Measurements from ENCODE around the gene TNFRSF4. TPM values are rescaled to one million over a fixed set of nuclear protein-coding genes. Genes with fewer than 3 reads are reported as not detected.

TNFRSF4 gene
- total RNA-seq, 3 donors from 2014 or later (not counting 1 experiment from before 2014, with no cell fraction given), result 14.3 to 26.5 (median 15.7) TPM

GRCh38 chr1:1200876-1201810 is 12.8 kb downstream of the TNFRSF4 start:
- ATAC-seq, result peak; percentile 81 to 92 (median 81)

GRCh38 chr1:1199961-1200875 is 13.7 kb downstream of the TNFRSF4 start:
- H3K27ac ChIP-seq (ENCODE audit: low read length), result peak overlapping the region; percentile 83
- H3K27me3 Mint-ChIP-seq (ENCODE audit: low read depth in 2 of 2), result no peaks in the 10 kb centered on the region
- ATAC-seq, result no peak
- H3K36me3 Mint-ChIP-seq, result no peaks in the 10 kb centered on the region
- H3K36me3 ChIP-seq (ENCODE audit: control insufficient read depth, insufficient read depth, low read length), result no peaks in the 10 kb centered on the region
- H3K4me1 Mint-ChIP-seq, result peaks cover 6 to 15% of the 10 kb centered on the region in 2 donors
- H3K9me3 Mint-ChIP-seq, result peaks cover 0 to 1% of the 10 kb centered on the region in 2 donors
- H3K9me3 ChIP-seq (ENCODE audit: control insufficient read depth, insufficient read depth, low read length), result no peaks in the 10 kb centered on the region
- peak overlapping the region; percentile 68 for H3K4me3 Mint-ChIP-seq
- peak overlapping the region; percentile 91 to 93 for H3K27ac Mint-ChIP-seq
- H3K27me3 ChIP-seq (ENCODE audit: control insufficient read depth, insufficient read depth, low read length), result no peaks in the 10 kb centered on the region
- intact Hi-C loops (cut with micrococcal nuclease), result no loop called here
- peak overlapping the region; percentile 23 for H3K4me3 ChIP-seq (ENCODE audit: low read length)
- peaks cover 28% of the 10 kb centered on the region for H3K4me1 ChIP-seq (ENCODE audit: control insufficient read depth, insufficient read depth, low read length)
- WGBS (ENCODE audit: insufficient coverage), result 74% methylated on average over 31 of the region's 31 CpGs
- peak; percentile 17 to 36 for DNase-seq
- TF ChIP-seq CTCF (IDR thresholded peaks at IDR 0.05), result no peak

More at GRCh38 chr1:1200876-1201810, 12.8 kb downstream of the TNFRSF4 start:
- TF ChIP-seq CTCF (IDR thresholded peaks at IDR 0.05), result no peak
- WGBS (ENCODE audit: insufficient coverage), result under 1% methylated on average over 103 of the region's 109 CpGs
- intact Hi-C loops (cut with micrococcal nuclease), result no loop called here
- H3K4me1 ChIP-seq (ENCODE audit: control insufficient read depth, insufficient read depth, low read length), result peaks cover 37% of the 10 kb centered on the region
- H3K36me3 ChIP-seq (ENCODE audit: control insufficient read depth, insufficient read depth, low read length), result no peaks in the 10 kb centered on the region
- no peaks in the 10 kb centered on the region for H3K27me3 Mint-ChIP-seq (ENCODE audit: low read depth in 2 of 2)
- peak overlapping the region; percentile 91 to 93 for H3K27ac Mint-ChIP-seq
- no peaks in the 10 kb centered on the region for H3K9me3 Mint-ChIP-seq
- H3K27ac ChIP-seq (ENCODE audit: low read length), result peak overlapping the region; percentile 86
- peak overlapping the region; percentile 68 for H3K4me3 Mint-ChIP-seq
- H3K4me3 ChIP-seq (ENCODE audit: low read length), result peak overlapping the region; percentile 25
- H3K9me3 ChIP-seq (ENCODE audit: control insufficient read depth, insufficient read depth, low read length), result no peaks in the 10 kb centered on the region
- peaks cover 6 to 19% of the 10 kb centered on the region in 2 donors for H3K4me1 Mint-ChIP-seq
- H3K36me3 Mint-ChIP-seq, result no peaks in the 10 kb centered on the region
- DNase-seq, result peak; percentile 93 to 95
- no peaks in the 10 kb centered on the region for H3K27me3 ChIP-seq (ENCODE audit: control insufficient read depth, insufficient read depth, low read length)

- H3K27ac ChIP-seq (ENCODE audit: low read length), result peak overlapping the region; percentile 83
- intact Hi-C loops (cut with micrococcal nuclease), result no loop called here
- Mint-ChIP-seq H3K4me3 (peak overlapping the region; percentile 62), H3K36me3 (no peaks in the 10 kb centered on the region), H3K27ac (peak overlapping the region; percentile 91 to 93), H3K4me1 (peaks cover 6 to 15% of the 10 kb centered on the region in 2 donors), H3K27me3 (ENCODE audit: low read depth in 2 of 2) (no peaks in the 10 kb centered on the region), H3K9me3 (peaks cover 0 to 7% of the 10 kb centered on the region in 2 donors)
- peak in 1 of 2 donors; percentile 24 for DNase-seq
- no peak for ATAC-seq
- no peaks in the 10 kb centered on the region for H3K27me3 ChIP-seq (ENCODE audit: control insufficient read depth, insufficient read depth, low read length)
- H3K4me1 ChIP-seq (ENCODE audit: control insufficient read depth, insufficient read depth, low read length), result peaks cover 19% of the 10 kb centered on the region
- 86% methylated on average over 22 of the region's 22 CpGs for WGBS (ENCODE audit: insufficient coverage)
- no peak for TF ChIP-seq CTCF (IDR thresholded peaks at IDR 0.05)
- H3K9me3 ChIP-seq (ENCODE audit: control insufficient read depth, insufficient read depth, low read length), result no peaks in the 10 kb centered on the region
- no peak overlapping the region for H3K4me3 ChIP-seq (ENCODE audit: low read length)
- H3K36me3 ChIP-seq (ENCODE audit: control insufficient read depth, insufficient read depth, low read length), result no peaks in the 10 kb centered on the region
Observed at GRCh38 chr1:1199141-1199960, 14.6 kb downstream of the TNFRSF4 start.
